Measurements from ENCODE around the gene RASSF5. TPM values are rescaled to one million over a fixed set of nuclear protein-coding genes. Genes with fewer than 3 reads are reported as not detected.

RASSF5 gene
- polyA plus RNA-seq, 3 donors: 5.0 to 5.4 (median 5.1) TPM

GRCh38 chr1:206512058-206512850 lies 4.9 kb downstream of the RASSF5 start:
- no peak for DNase-seq (ENCODE audit: low read depth in 3 of 3, low spot score in 2 of 3)

GRCh38 chr1:206512851-206513180 lies 5.5 kb downstream of the RASSF5 start:
- DNase-seq (ENCODE audit: low read depth in 3 of 3, low spot score in 2 of 3): no peak

- no peak for DNase-seq (ENCODE audit: low read depth in 3 of 3, low spot score in 2 of 3)
These were observed 6.2 kb downstream of the RASSF5 start for GRCh38 chr1:206513312-206514111.

GRCh38 chr1:206514813-206515387 lies 7.6 kb downstream of the RASSF5 start:
- no peak for DNase-seq (ENCODE audit: low read depth in 3 of 3, low spot score in 2 of 3)

- no peak for DNase-seq (ENCODE audit: low read depth in 3 of 3, low spot score in 2 of 3)
These were observed 9.3 kb downstream of the RASSF5 start for GRCh38 chr1:206516728-206516990.

GRCh38 chr1:206517784-206518183 lies 10.5 kb downstream of the RASSF5 start:
- no peak for DNase-seq (ENCODE audit: low read depth in 3 of 3, low spot score in 2 of 3)

- no peak for DNase-seq (ENCODE audit: low read depth in 3 of 3, low spot score in 2 of 3)
These were observed 10.9 kb downstream of the RASSF5 start for GRCh38 chr1:206518206-206518605.

- no peak for DNase-seq (ENCODE audit: low read depth in 3 of 3, low spot score in 2 of 3)
These were observed 11.4 kb downstream of the RASSF5 start for GRCh38 chr1:206518743-206519142.

- DNase-seq (ENCODE audit: low read depth in 3 of 3, low spot score in 2 of 3): no peak
These were observed 13.8 kb downstream of the RASSF5 start for GRCh38 chr1:206521127-206521526.

- no peak for DNase-seq (ENCODE audit: low read depth in 3 of 3, low spot score in 2 of 3)
These were observed 14.5 kb downstream of the RASSF5 start for GRCh38 chr1:206521694-206522402.

- no peak for DNase-seq (ENCODE audit: low read depth in 3 of 3, low spot score in 2 of 3)
These were observed 17.5 kb downstream of the RASSF5 start for GRCh38 chr1:206524739-206525364.

- DNase-seq (ENCODE audit: low read depth in 3 of 3, low spot score in 2 of 3): no peak
These were observed 19.0 kb downstream of the RASSF5 start for GRCh38 chr1:206526064-206526911.

GRCh38 chr1:206529425-206529824 lies 22.1 kb downstream of the RASSF5 start:
- DNase-seq (ENCODE audit: low read depth in 3 of 3, low spot score in 2 of 3): no peak

GRCh38 chr1:206532368-206532767 lies 25.0 kb downstream of the RASSF5 start:
- no peak for DNase-seq (ENCODE audit: low read depth in 3 of 3, low spot score in 2 of 3)

- no peak for DNase-seq (ENCODE audit: low read depth in 3 of 3, low spot score in 2 of 3)
These were observed 27.2 kb downstream of the RASSF5 start for GRCh38 chr1:206534552-206534951.

- DNase-seq (ENCODE audit: low read depth in 3 of 3, low spot score in 2 of 3): no peak
These were observed 28.5 kb downstream of the RASSF5 start for GRCh38 chr1:206535853-206536188.

- DNase-seq (ENCODE audit: low read depth in 3 of 3, low spot score in 2 of 3): no peak
These were observed 29.8 kb downstream of the RASSF5 start for GRCh38 chr1:206537141-206537540.

GRCh38 chr1:206538086-206538770 lies 30.9 kb downstream of the RASSF5 start:
- no peak for DNase-seq (ENCODE audit: low read depth in 3 of 3, low spot score in 2 of 3)

GRCh38 chr1:206538901-206539640 lies 31.7 kb downstream of the RASSF5 start:
- DNase-seq (ENCODE audit: low read depth in 3 of 3, low spot score in 2 of 3): no peak

All from right renal cortex interstitium (tissue), 3 donors.